WERI-Rb-1 (cell line): ENCODE measurements around the gene METTL4.

Source experiments
- DNase-seq: peaks from one replicate; pipeline ENCODE4 v3.0.0-alpha.2; 2020
- H3K27ac ChIP-seq: fragments of 250-450 bp; sonication (Bioruptor Pico); 2 replicates; pipeline ENCODE4 v1.5.1; 2020; ENCODE audit warnings: mild to moderate bottlenecking, moderate library complexity
- H3K27me3 ChIP-seq: fragments of 250-450 bp; sonication (Bioruptor Pico); 2 replicates; pipeline ENCODE4 v1.5.1; 2021; ENCODE audit warnings: mild to moderate bottlenecking, low read depth, moderate library complexity; ENCODE audit not compliant: insufficient read depth, severe bottlenecking
- H3K36me3 ChIP-seq: fragments of 250-450 bp; sonication (Bioruptor Pico); 2 replicates; pipeline ENCODE4 v1.5.1; 2020; ENCODE audit warnings: mild to moderate bottlenecking, moderate library complexity
- H3K4me3 ChIP-seq: 2 replicates; pipeline ENCODE4 v1.5.1; 2011; ENCODE audit warnings: low read depth, mild to moderate bottlenecking, control low read depth, low read length
- H3K9me3 ChIP-seq: fragments of 250-450 bp; sonication (Bioruptor Pico); 2 replicates; pipeline ENCODE4 v1.5.1; 2021; ENCODE audit warnings: mild to moderate bottlenecking, moderate library complexity; ENCODE audit not compliant: severe bottlenecking
- CTCF ChIP-seq: IDR thresholded peaks from 2 replicates; pipeline ENCODE4 v1.5.1; 2011; ENCODE audit warnings: low read depth, mild to moderate bottlenecking, control low read depth, inconsistent platforms, low read length

The METTL4 gene

GRCh38 chr18:2555895-2556294 is 15.4 kb downstream of the METTL4 start:
- no peaks in the 10 kb centered on the region; the same call in 1 of the 2 replicates for H3K36me3 ChIP-seq
- no peak for DNase-seq
- H3K9me3 ChIP-seq: no peaks in the 10 kb centered on the region
- H3K27ac ChIP-seq: no peak overlapping the region
- H3K27me3 ChIP-seq: no peaks in the 10 kb centered on the region
- no peak for TF ChIP-seq CTCF
- no peak overlapping the region for H3K4me3 ChIP-seq

GRCh38 chr18:2554696-2555095 is 16.6 kb downstream of the METTL4 start:
- no peak for TF ChIP-seq CTCF
- no peaks in the 10 kb centered on the region; the same call in none of the 2 replicates for H3K36me3 ChIP-seq

GRCh38 chr18:2551425-2551824 is 19.9 kb downstream of the METTL4 start:
- no peak overlapping the region for H3K4me3 ChIP-seq
- peaks cover 4% of the 10 kb centered on the region for H3K36me3 ChIP-seq

More at GRCh38 chr18:2554696-2555095, 16.6 kb downstream of the METTL4 start:
- no peaks in the 10 kb centered on the region for H3K9me3 ChIP-seq
- H3K4me3 ChIP-seq: no peak overlapping the region
- no peaks in the 10 kb centered on the region for H3K27me3 ChIP-seq
- no peak overlapping the region for H3K27ac ChIP-seq
- no peak for DNase-seq

GRCh38 chr18:2549462-2549861 is 21.8 kb downstream of the METTL4 start:
- H3K9me3 ChIP-seq: no peaks in the 10 kb centered on the region
- H3K36me3 ChIP-seq: peaks cover 5% of the 10 kb centered on the region
- no peak overlapping the region for H3K4me3 ChIP-seq
- H3K27me3 ChIP-seq: no peaks in the 10 kb centered on the region
- H3K27ac ChIP-seq: no peak overlapping the region
- no peak for DNase-seq
- TF ChIP-seq CTCF: no peak

More at GRCh38 chr18:2551425-2551824, 19.9 kb downstream of the METTL4 start:
- no peak overlapping the region for H3K27ac ChIP-seq
- no peak for DNase-seq
- no peak for TF ChIP-seq CTCF
- H3K9me3 ChIP-seq: no peaks in the 10 kb centered on the region
- H3K27me3 ChIP-seq: no peaks in the 10 kb centered on the region

GRCh38 chr18:2547477-2548087 is 23.7 kb downstream of the METTL4 start:
- Histone ChIP-seq H3K4me3 (no peak overlapping the region), H3K9me3 (no peaks in the 10 kb centered on the region), H3K27me3 (no peaks in the 10 kb centered on the region), H3K27ac (no peak overlapping the region), H3K36me3 (peaks cover 5% of the 10 kb centered on the region)
- TF ChIP-seq CTCF: no peak
- no peak for DNase-seq

- DNase-seq: no peak
- Histone ChIP-seq H3K36me3 (peaks cover 5% of the 10 kb centered on the region), H3K4me3 (no peak overlapping the region), H3K27ac (no peak overlapping the region), H3K27me3 (no peaks in the 10 kb centered on the region), H3K9me3 (no peaks in the 10 kb centered on the region)
- TF ChIP-seq CTCF: no peak
Observed at GRCh38 chr18:2545155-2545554, 26.1 kb downstream of the METTL4 start.
